Stimulated activated CD8-positive, alpha-beta memory T cell treated with anti-CD3 and anti-CD28 coated beads, Interleukin-15, amount 100 ng/mL, for 4 hours (primary cell): ENCODE results near the gene TSC1.
"Not testable (repeated sequence)": the region's sequence is repeated elsewhere in the genome, so short reads cannot be mapped to it uniquely, and the experiment has no call there.

Source experiments
- DNase-seq, 2 donors: peaks; one replicate each; pipeline ENCODE4 v3.0.0-alpha.2; 2020; ENCODE audit warnings: low read depth in 2 of 2

TSC1 gene

DNA sequence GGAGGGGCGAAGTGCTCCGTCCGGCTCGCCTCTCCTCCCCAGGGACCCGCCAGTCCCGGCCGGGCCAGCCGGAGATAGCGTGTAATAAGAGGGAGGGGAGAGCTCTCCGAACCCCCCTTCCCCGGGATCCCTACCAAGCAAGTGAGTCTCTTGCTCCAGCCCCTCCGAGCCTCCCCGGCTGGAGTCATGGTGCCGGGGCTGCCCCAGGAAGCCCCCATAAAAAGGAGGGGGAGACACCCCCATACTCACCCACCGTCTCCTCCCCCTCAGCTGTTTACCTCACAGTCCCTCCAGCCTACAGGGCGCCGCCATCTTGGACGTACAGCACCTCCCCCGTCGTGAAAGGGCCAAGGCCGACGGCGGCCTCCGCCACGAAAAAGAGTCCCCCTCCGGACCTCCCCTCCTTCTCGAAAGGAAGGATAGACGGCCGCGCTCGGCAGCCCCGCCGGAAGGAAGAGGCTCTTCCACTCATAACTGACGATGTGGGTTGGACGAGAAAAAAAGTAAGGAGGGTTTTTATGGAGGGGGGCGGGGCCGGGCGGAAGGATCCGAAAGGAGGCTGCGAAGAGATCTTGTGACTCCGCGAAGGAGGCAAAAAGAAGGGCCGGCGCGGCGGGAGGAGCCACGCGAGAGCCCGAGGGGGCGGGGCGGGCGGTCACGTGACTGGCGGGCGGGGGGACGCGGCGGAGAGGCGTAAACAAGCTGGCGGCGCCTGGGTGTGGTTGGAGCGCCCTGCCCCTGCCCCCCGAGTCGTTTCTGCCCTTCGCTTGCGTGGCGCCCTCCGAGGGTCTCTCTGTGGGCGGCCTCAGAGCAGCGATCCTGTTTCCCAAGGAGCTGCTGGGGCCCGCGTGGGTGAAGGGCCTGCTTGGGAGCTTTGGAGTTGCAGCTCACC is at the start of gene TSC1:
TSS of gene TSC1 (minus strand) at position 323 of the 892 bp plus-strand sequence. CDS start 15,744 bp downstream, outside the sequence.
- peak; percentile 95 to 96 for DNase-seq

DNA sequence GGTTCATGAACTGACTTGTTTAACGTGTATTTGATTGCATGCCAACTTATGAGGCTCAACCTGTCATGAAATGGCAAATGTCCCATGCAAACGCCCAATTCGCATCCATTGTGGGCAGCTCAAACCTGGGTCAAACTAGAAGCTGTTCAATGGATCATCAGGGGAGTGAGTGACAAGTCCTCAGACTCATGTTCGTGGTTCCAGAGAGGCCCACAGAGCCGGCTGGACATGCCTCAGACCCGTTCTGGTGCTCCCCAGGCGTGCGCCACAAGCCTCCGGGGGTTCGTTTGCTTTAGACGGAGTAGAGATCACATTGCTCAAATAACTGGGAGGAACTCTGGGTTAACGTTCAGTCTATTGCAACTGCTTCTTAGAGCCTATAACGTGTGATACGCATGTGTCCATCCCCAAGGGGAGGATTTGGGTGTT is 49.1 kb upstream of the TSC1 start:
- no peak for DNase-seq

DNA sequence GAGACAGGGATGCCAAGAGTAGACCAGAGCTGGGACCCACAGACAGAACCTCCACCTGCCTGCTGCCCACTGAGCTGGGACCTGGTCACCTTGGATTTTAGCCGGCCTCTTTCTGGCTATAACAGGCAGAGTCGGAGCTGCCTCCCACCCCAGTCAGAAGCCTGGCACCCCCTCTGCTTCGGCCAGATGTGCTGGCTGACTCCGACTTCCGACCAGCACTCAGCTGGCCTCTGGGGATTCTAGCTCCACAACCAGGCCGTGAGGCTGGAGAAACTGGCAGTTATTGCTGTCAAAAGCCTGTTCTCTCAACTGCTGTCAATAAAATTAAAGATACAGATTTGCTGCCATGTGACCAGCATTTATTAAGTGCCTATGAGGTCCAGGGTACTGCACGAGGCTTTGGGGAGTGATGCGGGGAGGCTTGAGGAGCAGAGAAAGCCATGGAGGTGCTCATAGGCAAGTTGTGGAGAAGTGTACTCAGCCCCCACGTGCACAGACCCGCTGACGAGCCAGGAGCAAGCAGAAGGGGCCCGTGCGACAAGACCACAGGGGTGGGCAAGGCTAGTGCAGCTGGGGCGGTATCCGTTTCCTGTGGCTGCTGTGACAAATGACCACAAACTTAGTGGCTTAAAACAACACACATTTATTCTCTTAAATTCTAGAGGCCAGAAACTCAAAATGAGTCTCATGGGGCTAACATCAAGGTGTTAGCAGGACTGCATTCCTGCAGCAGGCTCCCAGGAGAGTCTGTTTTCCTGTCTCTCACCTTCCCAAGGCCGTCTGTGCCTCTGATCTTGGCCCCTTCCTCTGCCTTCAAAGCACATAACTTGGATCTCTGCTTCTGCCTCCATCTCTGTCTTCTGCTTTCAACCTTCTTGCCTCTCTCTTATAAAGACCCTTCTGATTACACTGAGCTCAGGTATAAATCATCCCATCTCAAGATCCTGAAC is 47.2 kb upstream of the TSC1 start:
- DNase-seq = no peak

DNA sequence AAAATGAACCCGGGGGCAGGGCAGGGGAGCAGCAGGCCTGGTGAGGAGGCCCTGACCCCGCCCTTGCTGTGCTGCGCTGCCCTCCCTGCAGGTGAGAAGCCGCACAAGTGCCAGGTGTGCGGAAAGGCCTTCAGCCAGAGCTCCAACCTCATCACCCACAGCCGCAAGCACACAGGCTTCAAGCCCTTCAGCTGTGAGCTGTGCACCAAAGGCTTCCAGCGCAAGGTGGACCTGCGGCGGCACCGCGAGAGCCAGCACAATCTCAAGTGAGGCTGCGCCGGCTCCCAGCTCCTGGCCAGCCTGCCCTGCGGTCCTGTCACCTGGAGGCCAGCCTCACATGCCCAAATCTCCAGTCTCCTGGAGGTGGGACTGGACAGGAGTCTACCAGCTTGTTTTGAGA is 46.4 kb upstream of the TSC1 start:
- no peak for DNase-seq

DNA sequence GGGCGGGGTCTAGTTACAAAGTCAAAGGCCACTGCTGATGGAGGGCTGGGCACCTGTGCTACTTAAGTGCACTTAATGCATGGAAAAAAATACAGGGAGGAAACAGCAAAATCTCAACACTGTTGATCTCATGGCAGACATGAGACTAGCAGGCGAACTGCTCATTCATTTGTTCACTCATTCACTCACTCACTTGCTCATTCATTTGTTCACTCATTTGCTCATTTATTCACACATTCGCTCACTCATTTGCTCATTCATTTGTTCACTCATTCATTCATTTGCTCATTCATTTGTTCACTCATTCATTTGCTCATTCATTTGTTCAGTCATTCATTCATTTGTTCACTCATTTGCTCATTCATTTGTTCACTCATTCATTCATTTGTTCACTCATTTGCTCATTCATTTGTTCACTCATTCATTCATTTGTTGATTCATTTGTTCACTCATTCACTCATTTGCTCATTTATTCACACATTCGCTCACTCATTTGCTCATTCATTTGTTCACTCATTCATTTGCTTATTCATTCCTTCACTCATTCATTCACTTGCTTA is 45.7 kb upstream of the TSC1 start:
- not testable (repeated sequence) for DNase-seq

DNA sequence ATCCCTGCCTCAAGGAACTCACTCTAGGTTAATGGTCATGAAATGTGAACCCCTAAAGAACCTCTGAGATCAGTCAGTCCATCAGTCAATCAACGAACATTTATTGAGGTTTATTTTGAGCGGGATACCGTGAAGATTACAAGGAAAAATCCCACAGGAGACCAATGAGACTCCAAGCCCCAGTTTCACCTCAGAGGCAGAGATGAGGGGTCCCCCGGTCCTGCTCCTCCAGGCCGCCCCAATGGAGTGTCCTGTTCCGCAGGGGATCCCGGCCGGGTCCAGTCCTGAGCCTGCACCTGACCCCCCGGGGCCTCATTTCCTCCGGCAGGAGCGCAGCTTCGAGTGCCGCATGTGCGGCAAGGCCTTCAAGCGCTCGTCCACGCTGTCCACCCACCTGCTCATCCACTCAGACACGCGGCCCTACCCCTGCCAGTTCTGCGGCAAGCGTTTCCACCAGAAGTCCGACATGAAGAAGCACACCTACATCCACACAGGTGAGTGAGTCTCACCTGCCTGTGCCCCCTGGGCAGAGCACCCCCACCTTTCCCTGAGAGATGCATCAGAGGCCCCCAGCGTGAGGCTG is 45.1 kb upstream of the TSC1 start:
- no peak for DNase-seq

DNA sequence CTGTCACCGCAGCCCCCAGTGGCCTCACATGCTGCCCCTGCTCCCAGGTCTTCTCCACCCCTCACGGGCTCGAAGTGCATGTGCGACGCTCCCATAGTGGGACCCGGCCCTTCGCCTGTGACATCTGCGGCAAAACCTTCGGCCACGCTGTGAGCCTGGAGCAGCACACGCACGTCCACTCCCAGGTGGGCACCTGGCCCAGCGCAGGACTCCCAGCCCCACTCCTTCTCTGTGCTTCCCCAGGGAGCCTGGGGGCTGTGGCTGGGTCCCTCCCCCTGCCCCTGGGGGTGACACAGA is 44.5 kb upstream of the TSC1 start:
- no peak for DNase-seq

DNA sequence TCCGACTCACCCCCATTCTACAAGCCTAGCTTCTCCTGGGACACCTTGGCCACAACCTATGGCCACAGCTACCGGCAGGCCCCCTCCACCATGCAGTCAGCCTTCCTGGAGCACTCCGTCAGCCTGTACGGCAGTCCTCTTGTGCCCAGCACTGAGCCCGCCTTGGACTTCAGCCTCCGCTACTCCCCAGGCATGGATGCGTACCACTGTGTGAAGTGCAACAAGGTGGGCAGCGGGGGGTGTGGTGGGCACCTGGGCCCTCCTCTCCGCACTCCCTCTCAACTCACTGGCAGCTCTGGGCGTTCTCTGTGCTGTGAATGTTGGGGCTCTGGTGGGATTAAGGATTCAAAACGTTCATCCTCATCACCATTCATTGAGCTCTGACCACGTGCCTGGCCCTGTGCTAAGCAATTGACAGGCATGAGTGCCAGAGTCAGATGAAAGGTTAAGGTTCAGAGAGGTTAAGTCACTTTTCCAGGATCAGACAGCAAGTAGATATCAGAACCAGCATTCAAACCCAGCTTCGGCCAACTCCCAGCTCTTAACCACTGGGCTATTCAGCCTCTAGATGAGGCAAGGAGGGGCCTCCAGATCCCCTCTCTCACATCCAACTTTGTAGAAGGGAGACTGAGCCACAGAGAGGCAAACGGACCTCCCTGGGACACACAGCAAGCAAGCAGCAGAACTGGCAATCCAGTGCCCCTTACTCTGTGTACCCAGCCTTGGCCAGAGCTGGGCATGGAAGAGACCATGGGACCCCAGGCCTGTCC is 44.0 kb upstream of the TSC1 start:
- DNase-seq = no peak

DNA sequence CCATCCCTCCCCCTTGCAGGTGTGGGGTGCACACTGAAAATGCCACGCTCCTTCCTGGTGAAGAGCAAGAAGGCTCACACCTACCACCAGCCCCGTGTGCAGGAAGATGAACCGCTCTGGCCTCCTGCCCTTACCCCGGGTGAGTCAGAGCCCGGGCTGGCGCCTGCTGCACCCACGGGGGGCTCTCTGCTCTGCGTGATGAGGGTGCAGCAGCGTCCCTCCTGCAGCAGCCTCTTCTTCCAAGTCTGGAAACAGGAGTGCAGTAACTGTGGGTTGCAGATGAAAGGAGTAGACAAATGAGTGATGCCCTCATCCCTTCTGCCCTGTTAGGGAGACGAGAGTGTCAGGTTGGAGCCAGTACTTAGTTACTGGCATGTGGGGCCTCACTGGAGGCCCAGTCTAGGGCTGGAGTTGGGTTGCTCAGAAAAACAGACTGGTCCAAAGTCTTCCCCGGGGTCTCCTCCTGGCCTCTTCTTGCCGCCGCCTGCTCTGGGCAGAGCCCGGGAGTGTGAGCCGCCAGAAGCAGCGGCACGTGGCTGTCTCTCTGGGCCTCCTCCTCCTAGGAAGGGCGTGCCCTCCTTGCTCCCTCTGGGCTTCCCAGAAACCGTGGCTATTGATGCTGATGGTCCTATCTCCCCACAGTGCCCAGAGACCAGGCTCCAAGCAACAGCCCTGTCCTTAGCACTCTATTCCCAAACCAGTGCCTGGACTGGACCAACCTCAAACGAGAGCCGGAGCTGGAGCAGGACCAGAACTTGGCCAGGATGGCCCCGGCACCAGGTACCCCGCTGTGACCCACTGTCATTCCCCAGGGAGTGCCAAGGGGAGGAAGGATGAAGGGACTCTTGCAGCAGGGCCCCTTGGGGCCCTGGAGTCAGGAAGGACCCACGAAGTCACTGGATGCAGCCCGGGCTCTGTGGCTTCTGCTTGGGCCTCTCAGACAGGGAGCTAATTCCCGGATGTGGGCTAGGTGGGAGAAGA is 42.5 kb upstream of the TSC1 start:
- no peak for DNase-seq

DNA sequence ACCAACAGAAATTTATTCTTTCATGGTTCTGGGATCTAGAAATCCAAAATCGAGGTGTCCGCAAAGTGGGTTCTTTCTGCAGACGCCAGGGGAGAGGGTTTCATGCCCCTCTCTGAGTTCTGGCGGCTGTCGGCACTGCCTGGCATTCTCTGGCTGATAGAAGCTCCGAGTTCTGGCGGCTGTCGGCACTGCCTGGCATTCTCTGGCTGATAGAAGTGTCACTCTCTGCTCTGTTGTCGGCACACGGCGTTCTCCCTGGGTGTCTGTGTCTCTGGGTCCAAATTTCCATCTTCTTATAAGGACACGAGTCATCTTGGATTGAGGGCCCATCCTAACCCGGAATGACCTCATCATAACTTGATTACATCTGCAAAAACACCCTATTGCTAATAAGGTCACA is 41.7 kb upstream of the TSC1 start:
- no peak for DNase-seq

DNA sequence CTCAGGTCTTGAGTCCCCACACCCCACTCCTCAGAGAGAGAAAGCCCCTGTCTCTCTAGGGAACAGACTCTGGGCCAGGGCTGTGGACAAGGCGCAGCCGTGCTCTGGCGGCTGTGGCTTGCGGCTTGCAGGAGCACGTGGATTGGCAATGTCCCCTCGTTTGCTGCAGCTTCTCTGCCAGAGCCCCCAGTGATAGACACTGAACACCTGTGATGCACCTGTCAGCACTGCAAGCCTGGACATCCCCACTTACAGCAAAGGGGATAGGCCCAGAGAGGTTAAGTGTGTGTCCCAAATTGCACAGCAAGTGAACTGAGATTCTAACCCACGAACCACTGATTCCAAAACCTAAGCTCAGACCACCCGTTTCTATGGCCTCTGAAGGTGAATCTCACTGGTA is 41.1 kb upstream of the TSC1 start:
- no peak for DNase-seq

DNA sequence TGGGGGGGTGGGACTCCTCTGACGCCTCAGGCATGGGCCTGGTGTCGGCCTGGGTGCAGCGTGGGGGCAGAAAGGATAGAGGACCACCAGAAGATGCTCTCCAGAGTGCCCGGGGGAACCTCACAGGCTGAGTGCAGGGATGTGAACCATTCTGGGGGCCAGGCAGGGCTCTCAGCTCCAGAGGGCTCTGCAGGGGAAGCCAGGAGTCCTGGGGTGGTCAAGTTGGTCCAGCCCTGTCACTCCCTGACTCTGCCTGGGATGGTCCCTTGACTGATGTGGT is 40.6 kb upstream of the TSC1 start:
- no peak for DNase-seq

DNA sequence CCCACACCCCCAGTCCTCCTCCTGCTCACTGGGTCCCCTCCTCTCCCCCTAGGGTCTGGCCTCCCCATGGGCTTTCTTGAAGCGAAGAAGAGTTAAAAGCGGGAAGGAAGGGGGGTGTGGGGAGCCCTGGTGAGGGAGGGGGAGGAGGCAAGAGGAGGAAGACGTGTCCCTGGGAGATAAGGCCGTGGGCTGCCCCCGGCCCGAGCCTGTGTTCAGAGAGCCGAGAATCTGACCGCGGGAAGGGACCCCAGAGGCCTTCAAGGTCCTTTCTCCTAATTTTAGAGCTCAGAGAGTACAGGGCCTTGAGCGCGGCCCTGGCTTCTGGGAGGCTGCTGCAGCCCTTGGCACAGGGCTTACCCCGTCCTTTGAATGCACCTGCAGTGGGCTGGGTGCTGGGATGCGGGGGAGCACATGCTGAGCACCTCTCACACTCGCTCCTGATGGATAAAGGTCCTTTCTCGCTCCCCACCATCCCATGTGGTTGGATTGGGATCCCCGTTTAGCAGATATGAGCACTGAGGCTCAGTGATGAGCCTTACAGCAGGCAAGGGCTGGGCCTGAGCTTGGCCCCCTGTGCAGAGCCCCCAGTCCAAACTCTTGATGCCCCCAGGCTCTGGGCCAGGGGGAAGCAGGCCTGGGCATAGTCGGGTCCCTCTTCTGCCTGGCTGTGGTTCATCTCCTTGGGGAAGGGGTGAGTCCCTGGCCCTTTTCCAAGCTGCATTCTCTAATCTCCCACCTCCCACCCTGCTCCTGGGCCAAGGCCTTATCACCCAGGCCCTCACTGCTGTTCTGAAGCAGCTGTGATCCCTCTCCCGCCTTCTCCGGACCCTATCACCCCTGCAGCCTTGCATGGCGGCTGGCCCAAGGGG is 40.0 kb upstream of the TSC1 start:
- DNase-seq = no peak

DNA sequence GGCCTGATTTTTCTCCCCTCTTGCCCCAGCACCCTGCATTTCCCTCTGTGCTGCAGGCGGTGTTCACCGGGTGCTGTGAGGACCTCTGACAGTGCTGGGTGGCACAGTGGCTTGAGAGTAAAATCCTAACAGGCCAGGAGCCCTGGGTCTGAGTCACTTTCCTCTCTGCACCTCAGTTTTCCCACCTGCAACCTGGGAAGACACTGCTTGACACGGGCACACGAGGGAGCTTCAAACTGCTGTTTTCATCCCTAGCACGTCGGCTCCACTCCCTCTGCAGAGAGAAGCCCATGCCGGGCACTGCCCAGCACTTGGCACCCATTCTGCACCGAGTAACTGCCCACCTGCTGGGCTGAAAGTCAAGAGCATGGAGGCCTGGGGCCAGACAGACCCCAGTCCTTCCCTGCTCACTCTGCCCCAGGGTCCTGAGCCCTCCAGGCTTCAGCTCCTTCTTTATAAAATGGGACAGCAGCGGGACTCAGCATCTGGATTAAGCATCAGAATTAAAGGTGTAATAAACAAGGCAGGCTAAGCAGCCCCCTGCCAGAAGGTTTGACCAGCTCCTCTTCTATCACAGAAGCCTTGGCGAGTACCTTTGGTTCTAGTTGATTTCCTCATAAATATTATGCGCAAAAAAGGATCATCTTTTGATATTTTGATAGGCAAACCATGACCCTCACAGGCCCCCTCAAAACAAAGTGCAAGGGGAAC is 39.2 kb upstream of the TSC1 start:
- DNase-seq = no peak

DNA sequence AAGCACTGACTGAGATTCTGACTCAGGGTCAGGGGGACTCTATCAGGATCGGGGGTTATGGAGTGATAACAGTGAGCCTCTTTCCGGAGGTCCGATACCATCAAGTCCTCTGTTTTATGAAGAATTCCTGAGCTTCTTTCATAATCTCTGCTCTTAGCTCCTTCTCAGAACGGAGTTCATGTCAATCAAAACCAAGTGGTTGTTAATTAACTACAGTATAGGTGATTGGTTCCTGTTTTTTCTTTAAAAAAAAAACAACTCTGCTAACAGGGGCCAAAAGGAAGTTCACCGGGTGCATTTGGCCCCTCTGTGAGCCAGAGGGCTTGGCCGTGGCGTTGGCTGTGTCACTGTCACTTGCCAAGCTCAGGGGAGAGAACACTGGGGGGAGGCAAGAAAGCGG is 38.0 kb upstream of the TSC1 start:
- DNase-seq = no peak

DNA sequence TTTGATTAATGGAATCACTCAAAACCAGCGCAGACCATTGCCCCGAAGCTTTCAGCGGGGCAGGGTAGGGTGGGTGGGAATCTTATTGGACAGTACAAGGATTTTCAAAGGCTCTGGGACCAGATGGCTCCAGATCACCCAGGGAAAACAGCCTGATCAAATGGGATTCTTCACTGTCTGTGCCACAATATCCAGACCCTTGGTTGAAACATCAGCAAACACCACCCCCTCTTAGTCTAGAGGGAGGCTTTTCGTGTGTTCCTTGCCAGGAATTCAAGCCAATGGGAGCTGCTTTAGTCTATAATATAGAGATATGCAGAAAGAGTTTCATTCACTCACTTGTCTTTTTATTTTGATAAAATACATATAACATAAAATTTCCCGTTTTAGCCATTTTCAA is 35.7 kb upstream of the TSC1 start:
- no peak for DNase-seq

DNA sequence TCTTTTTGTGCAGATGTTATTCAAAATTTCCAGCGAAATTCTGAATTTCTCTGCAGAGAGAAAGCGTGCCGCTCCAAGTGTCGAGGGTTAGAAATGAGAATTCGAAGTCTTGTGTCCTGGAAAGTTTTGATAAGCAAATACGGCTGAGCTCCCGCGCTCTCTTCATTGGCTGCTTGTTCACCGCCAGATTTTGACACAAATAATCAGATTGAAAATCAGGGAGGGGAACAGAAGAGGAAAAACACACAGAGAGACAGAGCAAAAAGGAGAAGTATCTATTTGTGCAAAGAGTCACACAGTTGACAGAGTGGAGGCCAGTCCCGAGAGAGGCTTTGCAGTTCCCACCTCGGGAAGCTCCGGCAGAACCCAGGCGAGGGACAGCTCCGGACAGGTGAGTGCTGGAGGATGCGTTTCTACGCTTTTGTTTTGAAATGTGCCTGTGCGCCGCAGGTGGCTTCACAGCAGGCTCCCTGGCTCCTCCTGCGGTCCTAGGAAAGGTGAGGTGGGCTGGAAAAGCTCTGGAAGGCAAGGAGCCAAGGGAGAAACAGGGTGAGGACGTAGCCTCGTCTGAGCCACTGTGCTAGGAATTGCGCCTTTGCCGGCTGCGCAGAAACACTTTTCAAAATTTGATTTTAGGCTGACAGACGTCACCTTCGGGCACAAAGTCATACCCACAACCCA is 34.2 kb upstream of the TSC1 start, which contains the start of gene GFI1B:
TSS of gene GFI1B (plus strand) at position 244 of the 681 bp plus-strand sequence. CDS start 7,985 bp downstream, outside the sequence.
- no peak for DNase-seq

DNA sequence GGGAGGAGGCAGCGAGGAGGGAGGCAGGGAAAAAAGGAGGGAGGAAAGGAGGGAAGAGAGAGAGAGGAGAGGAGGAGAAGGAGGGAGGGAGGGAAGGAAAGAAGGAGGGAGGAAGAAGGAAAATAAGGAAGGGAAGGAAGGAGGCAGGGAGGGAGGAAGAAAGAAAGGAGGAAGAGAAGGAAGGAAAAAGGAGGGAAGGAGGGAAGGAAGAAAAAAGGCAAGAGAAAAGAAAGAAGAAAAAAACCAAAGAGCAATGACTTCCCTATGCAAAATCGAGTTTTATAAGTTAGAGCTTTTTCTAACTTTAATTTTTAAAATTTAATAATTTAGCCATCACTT is 33.7 kb upstream of the TSC1 start:
- no peak for DNase-seq
